CD4-positive, alpha-beta T cell (primary cell): ENCODE results near the gene MSRB3. TPM values are rescaled to one million over a fixed set of nuclear protein-coding genes. Genes with fewer than 3 reads are reported as not detected.

Source experiments
- ATAC-seq: fragments of 200-7000 bp; cut with Tn5 transposase; one replicate; pipeline ENCODE4 v1.10.0; 2022; ENCODE audit warnings: mild to moderate bottlenecking; ENCODE audit not compliant: poor library complexity
- CTCF ChIA-PET: fragments of 350-600 bp; sonication (Branson Sonifier 250); formaldehyde crosslinking; loops from one replicate; lab custom pipeline; 2021; ENCODE audit warnings: antibody characterized with exemption, inconsistent platforms; lab: Charles Lee
- POLR2A ChIA-PET: fragments of 350-600 bp; sonication (Branson Sonifier 250); formaldehyde crosslinking; loops from one replicate; lab custom pipeline; 2021; ENCODE audit warnings: antibody characterized with exemption, inconsistent platforms; lab: Charles Lee
- DNase-seq, 14 experiments: peaks; one replicate each; pipeline ENCODE4 v3.0.0-alpha.2; 2013 to 2020; ENCODE audit warnings: mixed read lengths in 2 of 14
- H3K27ac ChIP-seq, 2 donors: one replicate each; pipeline versions ENCODE4 v1.5.1 to v1.7.0; 2013; ENCODE audit warnings: low read length in 2 of 2, low read depth in 1 of 2, mild to moderate bottlenecking in 1 of 2
- H3K27me3 ChIP-seq, 2 experiments: 1 replicate in 1 of 2; 2 replicates in 1 of 2; pipeline versions ENCODE4 v1.6.1 to v1.7.0; 2013; ENCODE audit warnings: low read length in 2 of 2, control low read depth in 1 of 2, mild to moderate bottlenecking in 1 of 2, moderate library complexity in 1 of 2; ENCODE audit not compliant: insufficient read depth in 2 of 2, control insufficient read depth in 1 of 2
- H3K36me3 ChIP-seq: one replicate; pipeline ENCODE4 v1.6.1; 2013; ENCODE audit warnings: low read length, control low read depth; ENCODE audit not compliant: insufficient read depth
- H3K4me1 ChIP-seq: one replicate; pipeline ENCODE4 v1.6.1; 2013; ENCODE audit warnings: low read length, control low read depth; ENCODE audit not compliant: insufficient read depth
- H3K4me3 ChIP-seq: one replicate; pipeline ENCODE4 v1.5.1; 2013; ENCODE audit warnings: mild to moderate bottlenecking, low read length, moderate library complexity
- H3K9me3 ChIP-seq, 2 experiments: 1 replicate in 1 of 2; 2 replicates in 1 of 2; pipeline versions ENCODE4 v1.6.1 to v1.7.0; 2013; ENCODE audit warnings: low read length in 2 of 2, mild to moderate bottlenecking in 2 of 2, control low read depth in 1 of 2, moderate library complexity in 1 of 2; ENCODE audit not compliant: control insufficient read depth in 1 of 2, insufficient read depth in 1 of 2
- H3K27ac Mint-ChIP-seq: one replicate; pipeline ENCODE4 v1.8.0; 2020; ENCODE audit warnings: mixed read lengths
- H3K27me3 Mint-ChIP-seq: one replicate; pipeline ENCODE4 v1.8.0; 2021; ENCODE audit warnings: mixed read lengths
- H3K36me3 Mint-ChIP-seq: one replicate; pipeline ENCODE4 v1.8.0; 2021; ENCODE audit warnings: low read depth, mixed read lengths
- H3K4me1 Mint-ChIP-seq: one replicate; pipeline ENCODE4 v1.8.0; 2021; ENCODE audit warnings: low read depth, mixed read lengths
- H3K4me3 Mint-ChIP-seq: one replicate; pipeline ENCODE4 v1.8.0; 2020; ENCODE audit warnings: mild to moderate bottlenecking, mixed read lengths
- H3K9me3 Mint-ChIP-seq: one replicate; pipeline ENCODE4 v1.8.0; 2020; ENCODE audit warnings: mixed read lengths
- CTCF ChIP-seq: fragments of 200-600 bp; IDR thresholded peaks from one replicate; pipeline ENCODE4 v1.8.0; 2022; ENCODE audit warnings: antibody characterized with exemption, mild to moderate bottlenecking
- intact Hi-C, 2 experiments: fragments of 100-400 bp; cut with DNase I in 1 of 2; cut with micrococcal nuclease in 1 of 2; formaldehyde crosslinking; loops; one replicate each; pipeline versions ENCODE4 v1.15.1 to v1.9.0; 2023 to 2025; cut with DNase I, micrococcal nuclease
- total RNA-seq, 174 experiments: library from RNA in 2 of 174; stranded (reverse) in 2 of 174; gene quantifications; one replicate each; pipeline ENCODE4 v1.2.3 and lab custom pipeline; 2021 to 2026

Gene MSRB3
- total RNA-seq, 2 experiments from 2014 or later, result 0.17 TPM; not detected in 1

GRCh38 chr12:65277994-65278575 is 398 bp upstream of the MSRB3 start:
- H3K36me3 ChIP-seq, result no peaks in the 10 kb centered on the region
- H3K4me3 ChIP-seq, result no peak overlapping the region
- ATAC-seq (no peak), DNase-seq (no peak)
- TF ChIP-seq CTCF, result no peak
- H3K27me3 ChIP-seq, result peaks cover 21 to 47% of the 10 kb centered on the region in 2 experiments
- Mint-ChIP-seq H3K36me3 (no peaks in the 10 kb centered on the region), H3K9me3 (no peaks in the 10 kb centered on the region), H3K4me3 (peak overlapping the region; percentile 65), H3K4me1 (peaks cover 5% of the 10 kb centered on the region), H3K27ac (no peak overlapping the region), H3K27me3 (peaks cover 81% of the 10 kb centered on the region)
- no peak overlapping the region for H3K27ac ChIP-seq
- ChIA-PET CTCF (no interaction called here), POLR2A (no interaction called here)
- peaks cover 7% of the 10 kb centered on the region for H3K4me1 ChIP-seq
- no peaks in the 10 kb centered on the region for H3K9me3 ChIP-seq
- intact Hi-C loops, result no loop called here

GRCh38 chr12:65279369-65280112 is 1.1 kb downstream of the MSRB3 start:
- no peaks in the 10 kb centered on the region for H3K9me3 Mint-ChIP-seq
- POLR2A ChIA-PET, result no interaction called here
- H3K4me1 Mint-ChIP-seq, result peaks cover 5% of the 10 kb centered on the region
- H3K36me3 Mint-ChIP-seq, result no peaks in the 10 kb centered on the region
- no peak for DNase-seq
- Histone ChIP-seq H3K27ac (no peak overlapping the region), H3K27me3 (peaks cover 21 to 41% of the 10 kb centered on the region in 2 experiments), H3K36me3 (no peaks in the 10 kb centered on the region), H3K9me3 (no peaks in the 10 kb centered on the region), H3K4me1 (peaks cover 7% of the 10 kb centered on the region), H3K4me3 (no peak overlapping the region)
- peak overlapping the region; percentile 68 for H3K4me3 Mint-ChIP-seq
- no peak for ATAC-seq
- CTCF ChIA-PET, result no interaction called here
- H3K27me3 Mint-ChIP-seq, result peaks cover 72% of the 10 kb centered on the region
- H3K27ac Mint-ChIP-seq, result no peak overlapping the region
- no peak for TF ChIP-seq CTCF
- intact Hi-C loops, result no loop called here

GRCh38 chr12:65280306-65280705 is 1.8 kb downstream of the MSRB3 start:
- H3K36me3 Mint-ChIP-seq, result no peaks in the 10 kb centered on the region
- peaks cover 7% of the 10 kb centered on the region for H3K4me1 ChIP-seq
- no peak overlapping the region for H3K4me3 ChIP-seq
- ChIA-PET POLR2A (no interaction called here), CTCF (no interaction called here)
- no peak overlapping the region for H3K27ac ChIP-seq
- H3K9me3 Mint-ChIP-seq, result no peaks in the 10 kb centered on the region
- H3K27ac Mint-ChIP-seq, result no peak overlapping the region
- intact Hi-C loops, result no loop called here
- peaks cover 5% of the 10 kb centered on the region for H3K4me1 Mint-ChIP-seq
- H3K9me3 ChIP-seq, result no peaks in the 10 kb centered on the region
- peaks cover 19 to 39% of the 10 kb centered on the region in 2 experiments for H3K27me3 ChIP-seq
- peaks cover 67% of the 10 kb centered on the region for H3K27me3 Mint-ChIP-seq
- no peak for DNase-seq
- TF ChIP-seq CTCF, result no peak
- ATAC-seq, result no peak
- H3K36me3 ChIP-seq, result no peaks in the 10 kb centered on the region
- H3K4me3 Mint-ChIP-seq, result no peak overlapping the region
